OCI-LY3 (cell line): Measurements from ENCODE around the gene FBXO8.

Source experiments
- H2AFZ ChIP-seq: fragments of 200-600, 300-600 bp; shearing (Covaris generic); 2 replicates; pipeline ENCODE4 v1.6.0; 2014; ENCODE audit warnings: antibody characterized with exemption, low read depth, low read length
- H3K27ac ChIP-seq: fragments of 200-600, 300-600 bp; sonication (generic); 2 replicates; pipeline ENCODE4 v1.5.1; 2014; ENCODE audit warnings: mild to moderate bottlenecking, low read length, moderate library complexity, mixed read lengths
- H3K27me3 ChIP-seq: fragments of 200-600, 300-600 bp; sonication (generic); 2 replicates; pipeline ENCODE4 v1.6.1; 2014; ENCODE audit warnings: low read depth, low read length, mixed read lengths
- H3K36me3 ChIP-seq: fragments of 200-600, 300-600 bp; sonication (generic); replicated peaks from 2 replicates; pipeline ENCODE3; 2014; ENCODE audit warnings: low read depth, low read length, mixed read lengths
- H3K4me1 ChIP-seq: fragments of 300-600, 200-600 bp; sonication (generic); 2 replicates; pipeline ENCODE4 v1.6.1; 2014; ENCODE audit warnings: low read length, mixed read lengths
- H3K4me2 ChIP-seq: fragments of 200-600, 300-600 bp; sonication (generic); 2 replicates; pipeline ENCODE4 v1.6.1; 2014; ENCODE audit warnings: low read length, mixed read lengths
- H3K4me3 ChIP-seq: fragments of 300-600, 200-600 bp; sonication (generic); 2 replicates; pipeline ENCODE4 v1.5.1; 2014; ENCODE audit warnings: antibody characterized with exemption, mild to moderate bottlenecking, low read length, moderate library complexity
- H3K79me2 ChIP-seq: fragments of 300-600, 200-600 bp; shearing (Covaris generic); 2 replicates; pipeline ENCODE4 v1.6.1; 2014; ENCODE audit warnings: mild to moderate bottlenecking, low read length, mixed read lengths
- H3K9ac ChIP-seq: fragments of 300-600, 200-600 bp; shearing (Covaris generic); 2 replicates; pipeline ENCODE4 v1.6.0; 2014; ENCODE audit warnings: mild to moderate bottlenecking, low read length, moderate library complexity
- H3K9me3 ChIP-seq: fragments of 200-600, 300-600 bp; shearing (Covaris generic); 2 replicates; pipeline ENCODE4 v1.6.1; 2014; ENCODE audit warnings: low read length, mixed read lengths; ENCODE audit not compliant: insufficient read depth
- H4K20me1 ChIP-seq: fragments of 200-600, 300-600 bp; sonication (generic); 2 replicates; pipeline ENCODE4 v1.6.1; 2016; ENCODE audit warnings: low read length, mixed read lengths; ENCODE audit not compliant: insufficient read depth
- EZH2phosphoT487 ChIP-seq: fragments of 200-600 bp; shearing (Covaris generic); IDR thresholded peaks from 2 replicates; pipeline ENCODE4 v1.6.1; 2018; ENCODE audit warnings: antibody characterized with exemption, mixed run types, low read depth
- TF ChIP-seq, protein P1 (sequence below): fragments of 200-600, 300-600 bp; sonication (generic); IDR thresholded peaks from 2 replicates; pipeline ENCODE4 v1.5.1; 2014; ENCODE audit warnings: antibody characterized with exemption, low read length, low read depth

FBXO8 gene

DNA sequence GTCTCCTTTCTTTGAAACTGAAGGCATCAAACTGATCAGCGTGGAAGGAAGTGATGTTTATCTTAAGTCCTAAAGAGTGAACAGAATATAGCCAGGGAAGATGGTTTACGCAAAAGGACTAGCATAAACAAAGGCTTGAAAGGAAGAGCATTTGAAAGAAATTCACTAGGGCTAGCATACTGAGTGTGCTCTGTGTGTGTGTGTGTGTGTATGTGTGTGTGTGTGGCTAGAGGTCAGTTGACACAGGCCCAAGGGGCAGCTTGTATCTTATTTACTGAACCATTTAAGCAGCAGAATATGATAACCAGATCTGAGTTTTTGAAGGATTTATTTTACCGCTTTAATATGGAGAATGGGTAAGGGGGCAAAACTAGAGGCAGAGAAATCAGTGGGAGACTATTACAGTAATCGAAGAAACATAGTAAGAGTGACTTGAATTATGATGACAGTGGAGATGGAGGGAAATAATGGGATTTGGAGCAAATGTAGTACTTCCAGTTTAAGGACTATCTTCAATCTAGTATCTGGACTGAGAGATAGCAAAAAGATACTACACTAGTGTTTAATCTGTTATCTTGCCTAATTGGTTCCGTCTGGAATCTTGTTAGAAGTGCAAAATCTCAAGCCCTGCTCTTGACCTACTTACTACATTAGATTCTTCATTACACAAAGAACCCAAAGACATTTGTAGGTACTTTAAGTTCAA lies 37.2 kb upstream of the FBXO8 start:
- Histone ChIP-seq H2AFZ (no peak overlapping the region), H3K4me2 (no peak overlapping the region), H3K9ac (no peak overlapping the region), H3K4me3 (no peak overlapping the region), H4K20me1 (no peaks in the 10 kb centered on the region), H3K36me3 (peaks cover 4% of the 10 kb centered on the region), H3K79me2 (no peaks in the 10 kb centered on the region), H3K27me3 (no peaks in the 10 kb centered on the region), H3K9me3 (no peaks in the 10 kb centered on the region), H3K4me1 (peaks cover 7% of the 10 kb centered on the region; the same call in 1 of the 2 replicates), H3K27ac (no peak overlapping the region)
- no peak for TF ChIP-seq EZH2phosphoT487
- TF ChIP-seq, protein P1, sequence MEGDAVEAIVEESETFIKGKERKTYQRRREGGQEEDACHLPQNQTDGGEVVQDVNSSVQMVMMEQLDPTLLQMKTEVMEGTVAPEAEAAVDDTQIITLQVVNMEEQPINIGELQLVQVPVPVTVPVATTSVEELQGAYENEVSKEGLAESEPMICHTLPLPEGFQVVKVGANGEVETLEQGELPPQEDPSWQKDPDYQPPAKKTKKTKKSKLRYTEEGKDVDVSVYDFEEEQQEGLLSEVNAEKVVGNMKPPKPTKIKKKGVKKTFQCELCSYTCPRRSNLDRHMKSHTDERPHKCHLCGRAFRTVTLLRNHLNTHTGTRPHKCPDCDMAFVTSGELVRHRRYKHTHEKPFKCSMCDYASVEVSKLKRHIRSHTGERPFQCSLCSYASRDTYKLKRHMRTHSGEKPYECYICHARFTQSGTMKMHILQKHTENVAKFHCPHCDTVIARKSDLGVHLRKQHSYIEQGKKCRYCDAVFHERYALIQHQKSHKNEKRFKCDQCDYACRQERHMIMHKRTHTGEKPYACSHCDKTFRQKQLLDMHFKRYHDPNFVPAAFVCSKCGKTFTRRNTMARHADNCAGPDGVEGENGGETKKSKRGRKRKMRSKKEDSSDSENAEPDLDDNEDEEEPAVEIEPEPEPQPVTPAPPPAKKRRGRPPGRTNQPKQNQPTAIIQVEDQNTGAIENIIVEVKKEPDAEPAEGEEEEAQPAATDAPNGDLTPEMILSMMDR: no peak

DNA sequence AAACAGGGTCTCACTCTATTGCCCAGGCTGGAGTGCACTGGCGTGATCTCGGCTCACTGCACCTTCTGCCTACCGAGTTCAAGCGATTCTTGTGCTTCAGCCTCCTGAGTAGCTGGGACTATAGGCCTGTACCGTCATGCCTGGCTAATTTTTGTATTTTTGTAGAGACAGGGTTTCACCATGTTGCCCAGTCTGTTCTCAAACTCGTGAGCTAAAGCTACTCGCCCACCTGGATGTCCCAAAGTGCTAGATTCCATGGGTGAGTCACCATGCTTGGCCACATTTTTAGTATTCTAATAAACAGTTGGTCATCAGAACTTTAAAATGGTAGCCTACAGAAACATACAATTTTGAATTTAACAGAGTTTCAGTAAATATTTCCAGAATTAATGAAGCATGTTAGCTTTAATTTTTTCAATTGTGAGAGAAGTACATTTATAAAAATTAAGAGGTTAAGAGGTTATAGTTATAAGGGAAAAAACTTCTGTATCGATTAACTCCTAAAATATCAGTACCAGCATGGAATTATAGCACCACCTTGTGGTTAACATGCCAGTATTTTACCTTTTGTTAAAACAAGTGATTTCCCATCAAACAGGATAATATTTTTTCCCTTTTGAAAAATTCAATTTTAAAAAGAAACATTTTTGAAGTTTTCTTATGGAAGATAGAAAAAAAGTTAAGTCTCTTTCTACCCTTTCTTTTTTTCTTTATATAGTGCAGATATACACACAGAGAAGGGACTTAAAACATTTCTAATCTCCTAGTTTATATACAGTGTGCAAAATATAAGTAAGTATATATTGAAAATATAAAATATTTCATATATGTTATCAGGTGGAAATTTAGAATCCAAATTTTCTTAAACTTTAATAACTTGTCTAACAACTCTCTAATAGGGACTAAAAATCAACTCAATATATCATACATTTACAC lies 35.6 kb upstream of the FBXO8 start:
- H3K9ac ChIP-seq: no peak overlapping the region
- no peak overlapping the region for H3K4me2 ChIP-seq
- no peak overlapping the region for H3K4me3 ChIP-seq
- H3K4me1 ChIP-seq: peaks cover 21% of the 10 kb centered on the region
- no peaks in the 10 kb centered on the region for H3K79me2 ChIP-seq
- no peaks in the 10 kb centered on the region for H3K27me3 ChIP-seq
- no peaks in the 10 kb centered on the region for H4K20me1 ChIP-seq
- peaks cover 9% of the 10 kb centered on the region for H3K36me3 ChIP-seq
- no peak overlapping the region for H2AFZ ChIP-seq
- no peaks in the 10 kb centered on the region for H3K9me3 ChIP-seq
- H3K27ac ChIP-seq: no peak overlapping the region
- TF ChIP-seq, protein P1: peak; percentile 92
- TF ChIP-seq EZH2phosphoT487: no peak

DNA sequence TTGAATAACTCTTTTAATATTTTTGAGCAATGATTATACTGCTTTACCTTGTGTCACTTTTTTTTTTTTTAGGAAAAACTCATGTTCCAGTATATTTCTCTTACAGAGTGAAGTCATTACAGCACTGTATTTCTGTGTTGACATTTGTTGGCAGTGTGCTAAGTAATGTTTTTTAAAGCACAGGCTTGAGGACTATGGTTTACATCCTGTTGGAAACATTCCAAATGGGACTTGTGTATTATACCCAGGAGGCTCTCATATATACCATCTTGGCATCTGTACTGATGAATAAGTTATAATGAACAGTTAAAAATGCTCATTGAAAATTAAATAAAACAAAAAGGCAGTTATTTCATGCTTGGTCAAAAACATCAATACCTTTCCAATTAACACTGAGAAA lies 34.1 kb upstream of the FBXO8 start:
- Histone ChIP-seq H2AFZ (no peak overlapping the region), H3K27me3 (no peaks in the 10 kb centered on the region), H3K4me3 (no peak overlapping the region), H3K9me3 (no peaks in the 10 kb centered on the region), H3K36me3 (peaks cover 22% of the 10 kb centered on the region), H3K4me1 (peaks cover 19% of the 10 kb centered on the region), H4K20me1 (no peaks in the 10 kb centered on the region), H3K79me2 (no peaks in the 10 kb centered on the region), H3K27ac (no peak overlapping the region), H3K9ac (no peak overlapping the region), H3K4me2 (no peak overlapping the region)
- no peak for TF ChIP-seq EZH2phosphoT487
- TF ChIP-seq, protein P1: no peak

DNA sequence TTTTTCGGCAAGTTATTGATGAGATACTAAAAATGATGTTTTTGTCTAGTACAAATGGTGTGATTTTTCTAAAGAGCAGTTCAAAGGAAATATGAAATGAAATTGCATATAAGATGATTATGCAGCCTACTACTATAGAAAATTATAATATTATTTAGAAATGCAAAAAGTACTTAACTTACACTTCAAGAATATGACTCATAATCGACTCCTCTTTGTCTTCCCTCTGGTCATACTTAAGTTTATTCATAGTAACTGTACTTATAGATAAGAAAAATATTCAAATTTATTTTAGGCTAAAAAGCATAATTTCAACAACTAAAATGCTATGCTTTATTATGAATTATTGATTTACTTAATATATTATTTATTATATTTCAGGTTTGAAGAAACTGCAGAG lies 33.5 kb upstream of the FBXO8 start:
- no peak for TF ChIP-seq EZH2phosphoT487
- TF ChIP-seq, protein P1: no peak
- no peaks in the 10 kb centered on the region for H3K9me3 ChIP-seq
- no peaks in the 10 kb centered on the region for H4K20me1 ChIP-seq
- no peak overlapping the region for H3K9ac ChIP-seq
- no peaks in the 10 kb centered on the region for H3K79me2 ChIP-seq
- H3K27me3 ChIP-seq: no peaks in the 10 kb centered on the region
- H3K36me3 ChIP-seq: peaks cover 25% of the 10 kb centered on the region
- no peak overlapping the region for H3K4me2 ChIP-seq
- no peak overlapping the region for H3K4me3 ChIP-seq
- no peak overlapping the region for H2AFZ ChIP-seq
- no peak overlapping the region for H3K27ac ChIP-seq
- H3K4me1 ChIP-seq: peaks cover 19% of the 10 kb centered on the region
